GM15510 (cell line): ENCODE measurements around the gene RABL2B.

Experiments used
- POLR2A ChIP-seq: IDR thresholded peaks from 3 replicates; pipeline ENCODE4 v1.6.1; 2011; ENCODE audit warnings: borderline replicate concordance; ENCODE audit not compliant: insufficient read length; ENCODE audit errors: extremely low read depth

Gene RABL2B

DNA sequence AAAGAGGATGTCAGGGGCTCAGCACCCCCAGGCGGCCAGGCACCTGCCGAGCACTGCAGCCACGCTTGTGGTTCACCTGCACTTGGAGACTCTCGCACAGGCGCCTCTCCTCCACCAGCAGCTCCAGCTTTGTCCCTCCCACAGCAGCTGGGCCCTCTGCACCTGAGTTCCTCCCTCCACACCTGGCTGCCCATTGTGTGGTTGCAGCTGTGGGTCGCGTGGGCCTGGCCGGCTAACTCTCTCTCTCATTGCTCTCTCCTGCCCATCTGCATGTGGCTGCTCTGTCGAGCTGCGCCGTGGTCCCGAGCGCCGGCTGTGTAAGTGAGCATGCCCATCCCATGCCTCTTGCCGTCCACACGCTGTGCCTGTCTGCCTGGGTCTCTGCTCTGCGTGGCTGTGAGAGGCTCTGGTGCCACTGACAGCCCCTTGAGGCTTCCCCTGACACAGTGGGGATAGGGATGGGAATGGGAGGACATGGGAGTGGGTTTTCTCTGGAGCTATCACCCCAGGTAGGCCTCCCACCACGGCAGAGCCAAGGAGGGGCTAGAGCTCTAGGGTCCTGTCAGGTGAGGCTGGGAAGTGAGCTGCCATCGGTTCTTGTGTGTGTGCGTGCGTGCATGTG, 53.9 kb downstream of the RABL2B start:
- TF ChIP-seq POLR2A, result no peak

DNA sequence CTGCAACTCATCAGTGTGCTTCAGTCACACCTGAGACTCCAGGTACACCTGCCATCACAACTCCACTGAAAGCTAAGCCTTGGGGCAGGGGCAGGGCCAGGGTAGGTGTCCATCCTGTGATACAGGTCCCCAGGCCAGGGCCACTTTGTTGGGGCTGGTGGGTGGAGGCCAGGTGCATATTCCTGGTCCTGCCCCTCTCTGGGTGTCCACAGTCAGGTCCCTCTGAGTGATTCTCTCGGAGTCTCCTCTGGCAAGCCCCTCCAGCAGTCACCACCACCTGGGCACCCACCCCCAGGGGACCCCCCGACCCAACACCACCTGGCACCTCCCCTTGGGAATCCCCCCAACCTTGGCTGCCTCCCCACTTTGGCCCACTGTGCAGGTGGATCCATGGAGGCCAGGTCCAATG, 54.9 kb downstream of the RABL2B start:
- no peak for TF ChIP-seq POLR2A

- TF ChIP-seq POLR2A, result no peak
These were observed 55.5 kb downstream of the RABL2B start for GRCh38 chr22:50727678-50728522.

DNA sequence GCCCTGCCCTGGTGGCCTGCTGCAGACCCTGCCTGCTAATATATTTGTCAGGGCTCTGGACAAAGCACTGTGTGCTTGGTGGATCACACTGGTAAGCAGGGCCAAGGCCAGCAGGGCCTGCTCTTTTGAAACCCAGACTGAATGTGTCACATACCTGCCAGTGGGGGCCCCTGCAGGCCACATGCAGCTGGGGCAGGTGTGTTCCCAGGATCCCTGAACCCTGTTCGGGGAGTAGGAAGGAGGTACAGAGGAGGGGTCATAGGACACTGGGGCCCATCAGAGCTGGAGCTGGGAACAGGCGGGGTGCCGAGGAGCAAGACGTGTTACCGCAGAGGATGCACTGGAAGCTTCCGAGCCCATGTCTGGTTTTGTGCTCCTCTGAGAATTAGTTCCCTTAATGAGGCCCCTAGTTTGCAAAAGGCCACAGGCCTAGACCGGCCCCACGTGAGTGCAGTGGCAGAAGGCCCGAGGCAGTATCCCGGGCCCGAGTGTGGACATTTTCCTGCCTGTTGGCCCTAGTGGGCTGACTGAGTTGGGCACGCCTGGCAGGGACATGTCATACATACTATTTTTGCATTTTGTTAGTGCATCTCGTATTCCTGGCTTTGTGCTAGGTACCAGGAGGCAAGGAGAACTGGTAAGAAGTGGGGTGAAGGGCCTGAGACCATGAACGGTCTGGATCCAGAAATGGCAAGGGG, 56.6 kb downstream of the RABL2B start:
- TF ChIP-seq POLR2A, result no peak

- no peak for TF ChIP-seq POLR2A
These were observed 57.8 kb downstream of the RABL2B start for GRCh38 chr22:50725597-50725996.

DNA sequence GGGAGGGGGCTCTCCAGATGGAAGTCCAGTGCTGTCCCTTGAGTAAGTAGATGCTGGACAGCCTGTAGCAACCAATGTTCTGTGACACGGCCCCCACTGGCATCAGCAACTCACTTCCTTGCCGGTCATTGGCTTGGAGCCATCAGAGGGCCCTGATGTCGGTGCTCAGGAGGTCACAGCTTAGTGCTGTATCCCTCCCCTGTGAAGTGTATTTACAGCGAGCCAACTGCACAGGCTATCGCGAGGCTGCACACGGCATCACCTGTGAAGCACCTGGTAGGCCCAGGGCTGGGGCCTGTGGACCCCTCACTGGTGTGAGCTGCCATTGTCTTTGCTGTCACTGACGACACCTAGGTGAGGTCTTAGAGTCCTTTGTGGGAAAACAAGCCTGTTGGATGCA, 58.8 kb downstream of the RABL2B start:
- TF ChIP-seq POLR2A, result no peak

DNA sequence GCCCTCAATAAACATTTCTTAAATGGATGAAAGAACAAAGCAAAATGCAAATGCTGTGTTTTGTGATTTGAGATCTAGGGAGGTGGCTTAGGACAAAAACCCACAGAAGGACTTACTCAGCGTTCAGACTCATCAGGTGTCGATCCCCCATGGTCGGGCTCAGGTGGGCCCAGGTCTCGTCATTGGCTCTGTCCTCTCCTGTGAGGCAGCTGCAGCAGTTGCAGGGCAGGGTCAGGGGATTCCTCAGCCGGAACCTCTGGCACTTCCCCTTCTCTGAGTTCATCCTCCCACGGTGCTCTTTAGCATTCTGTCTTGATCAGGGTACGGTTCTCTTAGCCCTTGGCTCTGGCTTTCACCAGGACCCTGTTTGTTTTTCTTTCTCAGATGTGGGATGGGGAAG, 59.4 kb downstream of the RABL2B start:
- no peak for TF ChIP-seq POLR2A

GRCh38 chr22:50722716-50723428, 60.6 kb downstream of the RABL2B start:
- TF ChIP-seq POLR2A, result no peak

- TF ChIP-seq POLR2A, result no peak
These were observed 61.3 kb downstream of the RABL2B start for GRCh38 chr22:50722048-50722701.

GRCh38 chr22:50721257-50721844, 62.1 kb downstream of the RABL2B start:
- TF ChIP-seq POLR2A, result no peak

DNA sequence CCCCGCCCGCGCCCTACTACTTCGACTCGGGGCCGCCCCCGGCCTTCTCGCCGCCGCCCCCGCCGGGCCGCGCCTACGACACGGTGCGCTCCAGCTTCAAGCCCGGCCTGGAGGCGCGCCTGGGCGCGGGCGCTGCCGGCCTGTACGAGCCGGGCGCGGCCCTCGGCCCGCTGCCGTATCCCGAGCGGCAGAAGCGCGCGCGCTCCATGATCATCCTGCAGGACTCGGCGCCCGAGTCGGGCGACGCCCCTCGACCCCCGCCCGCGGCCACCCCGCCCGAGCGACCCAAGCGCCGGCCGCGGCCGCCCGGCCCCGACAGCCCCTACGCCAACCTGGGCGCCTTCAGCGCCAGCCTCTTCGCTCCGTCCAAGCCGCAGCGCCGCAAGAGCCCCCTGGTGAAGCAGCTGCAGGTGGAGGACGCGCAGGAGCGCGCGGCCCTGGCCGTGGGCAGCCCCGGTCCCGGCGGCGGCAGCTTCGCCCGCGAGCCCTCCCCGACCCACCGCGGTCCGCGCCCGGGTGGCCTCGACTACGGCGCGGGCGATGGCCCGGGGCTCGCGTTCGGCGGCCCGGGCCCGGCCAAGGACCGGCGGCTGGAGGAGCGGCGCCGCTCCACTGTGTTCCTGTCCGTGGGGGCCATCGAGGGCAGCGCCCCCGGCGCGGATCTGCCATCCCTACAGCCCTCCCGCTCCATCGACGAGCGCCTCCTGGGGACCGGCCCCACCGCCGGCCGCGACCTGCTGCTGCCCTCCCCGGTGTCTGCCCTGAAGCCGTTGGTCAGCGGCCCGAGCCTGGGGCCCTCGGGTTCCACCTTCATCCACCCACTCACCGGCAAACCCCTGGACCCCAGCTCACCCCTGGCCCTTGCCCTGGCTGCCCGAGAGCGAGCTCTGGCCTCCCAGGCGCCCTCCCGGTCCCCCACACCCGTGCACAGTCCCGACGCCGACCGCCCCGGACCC, 62.9 kb downstream of the RABL2B start:
- no peak for TF ChIP-seq POLR2A

DNA sequence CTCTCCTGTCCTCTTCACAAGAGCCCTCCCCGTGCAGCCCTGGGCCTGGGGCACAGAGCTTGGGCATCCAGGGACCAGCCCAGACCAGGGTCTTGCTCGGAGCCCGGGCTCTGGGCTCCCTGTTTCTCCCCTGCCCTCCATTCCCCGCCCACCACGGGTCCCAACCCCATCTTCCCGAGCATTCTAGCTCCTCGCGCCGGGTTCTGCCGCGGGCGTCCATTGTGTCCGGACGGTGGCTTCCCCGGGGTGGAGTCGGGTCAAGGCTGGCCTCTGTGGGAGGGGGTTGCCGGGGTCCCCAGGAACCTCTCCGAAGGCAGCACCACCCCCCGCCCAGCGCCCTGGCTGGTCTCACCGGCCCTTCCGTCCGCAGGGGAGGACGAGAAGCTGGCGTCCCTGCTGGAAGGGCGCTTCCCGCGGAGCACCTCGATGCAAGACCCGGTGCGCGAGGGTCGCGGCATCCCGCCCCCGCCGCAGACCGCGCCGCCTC, 63.6 kb downstream of the RABL2B start:
- TF ChIP-seq POLR2A, result no peak

DNA sequence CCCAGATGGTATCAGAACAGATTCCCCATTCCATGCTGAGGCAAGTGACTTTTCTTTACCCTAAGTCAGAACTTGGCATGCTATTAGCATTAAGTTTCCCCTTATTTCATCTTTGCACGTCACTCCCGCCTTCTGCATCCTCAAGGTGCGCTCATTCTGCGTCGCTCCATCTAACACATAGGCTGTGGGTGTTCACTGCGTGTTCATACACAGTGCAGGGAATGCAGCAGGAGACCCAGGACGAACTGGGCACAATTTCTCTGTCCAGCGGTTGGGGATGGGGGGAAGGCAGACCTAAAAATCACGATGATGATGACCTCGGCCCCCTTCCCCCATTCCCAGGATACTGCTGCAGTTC, 65.1 kb downstream of the RABL2B start:
- no peak for TF ChIP-seq POLR2A
